NT2/D1 (cell line): ENCODE measurements around the gene PTPRK.

Source experiments
- SUZ12 ChIP-seq: IDR thresholded peaks from 2 replicates; pipeline ENCODE4 v1.6.1; 2011; ENCODE audit not compliant: insufficient read length, insufficient read depth; ENCODE audit errors: extremely low read depth
- ZNF274 ChIP-seq: IDR thresholded peaks from 2 replicates; pipeline ENCODE4 v1.6.1; 2011; ENCODE audit warnings: mild to moderate bottlenecking, low read depth, low read length

DNA sequence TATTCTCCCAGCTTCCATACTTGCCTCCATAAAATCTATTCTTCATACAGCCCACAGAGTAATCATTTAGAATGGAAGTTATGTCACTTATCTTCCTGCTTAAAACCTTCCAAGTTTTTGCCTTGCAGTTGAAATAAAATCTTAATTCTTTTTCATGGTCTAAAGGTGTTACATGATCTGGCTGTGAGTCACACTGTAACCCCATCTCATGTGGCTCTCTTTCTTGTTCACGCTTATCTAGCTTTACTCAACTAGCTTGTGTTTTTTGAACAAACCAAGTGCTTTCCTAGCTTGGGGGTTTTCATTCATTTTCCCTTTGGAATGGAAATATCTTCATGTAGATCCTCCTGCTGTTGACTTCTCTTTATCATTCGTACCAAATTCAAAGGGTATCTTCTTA lies 596.0 kb downstream of the PTPRK start:
- TF ChIP-seq SUZ12 (no peak), ZNF274 (no peak)
